Measurements from ENCODE around the gene BRI3.
"Not testable (repeated sequence)": the region's sequence is repeated elsewhere in the genome, so short reads cannot be mapped to it uniquely, and the experiment has no call there.

Gene BRI3

GRCh38 chr7:98314469-98314868 is 33.0 kb downstream of the BRI3 start:
- no peaks in the 10 kb centered on the region for H3K27me3 ChIP-seq (ENCODE audit: insufficient read depth, poor library complexity, severe bottlenecking)
- TF ChIP-seq GABPA (IDR thresholded peaks at IDR 0.05; ENCODE audit: low read depth) (no peak), CTCF (IDR thresholded peaks at IDR 0.05; ENCODE audit: insufficient read depth, low read length) (no peak), SPI1 (IDR thresholded peaks at IDR 0.05; ENCODE audit: borderline replicate concordance, low read depth) (no peak), POLR2AphosphoS5 (IDR thresholded peaks at IDR 0.05; ENCODE audit: low read depth) (no peak)
- TF ChIP-seq, protein P1, sequence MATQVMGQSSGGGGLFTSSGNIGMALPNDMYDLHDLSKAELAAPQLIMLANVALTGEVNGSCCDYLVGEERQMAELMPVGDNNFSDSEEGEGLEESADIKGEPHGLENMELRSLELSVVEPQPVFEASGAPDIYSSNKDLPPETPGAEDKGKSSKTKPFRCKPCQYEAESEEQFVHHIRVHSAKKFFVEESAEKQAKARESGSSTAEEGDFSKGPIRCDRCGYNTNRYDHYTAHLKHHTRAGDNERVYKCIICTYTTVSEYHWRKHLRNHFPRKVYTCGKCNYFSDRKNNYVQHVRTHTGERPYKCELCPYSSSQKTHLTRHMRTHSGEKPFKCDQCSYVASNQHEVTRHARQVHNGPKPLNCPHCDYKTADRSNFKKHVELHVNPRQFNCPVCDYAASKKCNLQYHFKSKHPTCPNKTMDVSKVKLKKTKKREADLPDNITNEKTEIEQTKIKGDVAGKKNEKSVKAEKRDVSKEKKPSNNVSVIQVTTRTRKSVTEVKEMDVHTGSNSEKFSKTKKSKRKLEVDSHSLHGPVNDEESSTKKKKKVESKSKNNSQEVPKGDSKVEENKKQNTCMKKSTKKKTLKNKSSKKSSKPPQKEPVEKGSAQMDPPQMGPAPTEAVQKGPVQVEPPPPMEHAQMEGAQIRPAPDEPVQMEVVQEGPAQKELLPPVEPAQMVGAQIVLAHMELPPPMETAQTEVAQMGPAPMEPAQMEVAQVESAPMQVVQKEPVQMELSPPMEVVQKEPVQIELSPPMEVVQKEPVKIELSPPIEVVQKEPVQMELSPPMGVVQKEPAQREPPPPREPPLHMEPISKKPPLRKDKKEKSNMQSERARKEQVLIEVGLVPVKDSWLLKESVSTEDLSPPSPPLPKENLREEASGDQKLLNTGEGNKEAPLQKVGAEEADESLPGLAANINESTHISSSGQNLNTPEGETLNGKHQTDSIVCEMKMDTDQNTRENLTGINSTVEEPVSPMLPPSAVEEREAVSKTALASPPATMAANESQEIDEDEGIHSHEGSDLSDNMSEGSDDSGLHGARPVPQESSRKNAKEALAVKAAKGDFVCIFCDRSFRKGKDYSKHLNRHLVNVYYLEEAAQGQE (IDR thresholded peaks at IDR 0.05; ENCODE audit: insufficient replicate concordance, low read depth): no peak
- H3K4me3 ChIP-seq (replicated peaks; ENCODE audit: insufficient read depth, low read length): no peak overlapping the region
- no peak for DNase-seq (ENCODE audit: low read depth in 1 of 2, low spot score in 1 of 2)
- H3K27ac ChIP-seq (replicated peaks): no peak overlapping the region

GRCh38 chr7:98315318-98315993 is 34.0 kb downstream of the BRI3 start:
- TF ChIP-seq SPI1 (IDR thresholded peaks at IDR 0.05; ENCODE audit: borderline replicate concordance, low read depth): peak; percentile 68
- no peak for TF ChIP-seq CTCF (IDR thresholded peaks at IDR 0.05; ENCODE audit: insufficient read depth, low read length)
- no peak for TF ChIP-seq POLR2AphosphoS5 (IDR thresholded peaks at IDR 0.05; ENCODE audit: low read depth)
- TF ChIP-seq GABPA (IDR thresholded peaks at IDR 0.05; ENCODE audit: low read depth): no peak
- TF ChIP-seq, protein P1 (IDR thresholded peaks at IDR 0.05; ENCODE audit: insufficient replicate concordance, low read depth): no peak
- H3K27ac ChIP-seq (replicated peaks): no peak overlapping the region
- peak in 1 of 2 experiments; percentile 37 for DNase-seq (ENCODE audit: low read depth in 1 of 2, low spot score in 1 of 2)
- H3K27me3 ChIP-seq (ENCODE audit: insufficient read depth, poor library complexity, severe bottlenecking): no peaks in the 10 kb centered on the region
- H3K4me3 ChIP-seq (replicated peaks; ENCODE audit: insufficient read depth, low read length): no peak overlapping the region

DNA sequence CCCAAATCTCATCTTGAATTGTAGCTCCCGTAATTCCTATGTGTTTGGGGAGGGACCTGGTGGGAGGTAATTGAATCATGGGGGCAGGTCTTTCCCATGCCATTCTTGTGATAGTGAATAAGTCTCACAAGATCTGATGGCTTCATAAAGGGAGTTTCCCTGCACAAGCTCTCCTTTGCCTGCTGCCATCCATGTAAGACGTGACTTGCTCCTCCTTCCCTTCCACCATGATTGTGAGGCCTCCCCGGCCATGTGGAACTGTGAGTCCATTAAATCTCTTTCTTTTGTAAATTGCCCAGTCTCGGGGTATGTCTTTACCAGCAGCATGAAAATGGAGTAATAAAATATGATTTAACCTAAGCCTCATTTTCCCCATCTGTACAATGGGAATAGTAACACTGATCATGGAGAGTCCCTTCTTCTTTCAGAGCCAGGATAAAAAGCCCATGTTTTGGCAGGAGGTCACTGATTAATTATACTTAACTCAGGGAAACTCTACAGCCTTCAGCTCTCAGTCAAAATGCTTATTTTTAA is 34.6 kb downstream of the BRI3 start:
- not testable (repeated sequence) for DNase-seq (ENCODE audit: low read depth in 1 of 2, low spot score in 1 of 2); H3K4me3 ChIP-seq (replicated peaks; ENCODE audit: insufficient read depth, low read length); H3K27me3 ChIP-seq (ENCODE audit: insufficient read depth, poor library complexity, severe bottlenecking); H3K27ac ChIP-seq (replicated peaks)

GRCh38 chr7:98317366-98318040 is 36.0 kb downstream of the BRI3 start:
- Histone ChIP-seq H3K4me3 (replicated peaks; ENCODE audit: insufficient read depth, low read length) (no peak overlapping the region), H3K27me3 (ENCODE audit: insufficient read depth, poor library complexity, severe bottlenecking) (no peaks in the 10 kb centered on the region), H3K27ac (replicated peaks) (no peak overlapping the region)
- TF ChIP-seq GABPA (IDR thresholded peaks at IDR 0.05; ENCODE audit: low read depth): no peak
- no peak for TF ChIP-seq CTCF (IDR thresholded peaks at IDR 0.05; ENCODE audit: insufficient read depth, low read length)
- TF ChIP-seq POLR2AphosphoS5 (IDR thresholded peaks at IDR 0.05; ENCODE audit: low read depth): no peak
- TF ChIP-seq, protein P1 (IDR thresholded peaks at IDR 0.05; ENCODE audit: insufficient replicate concordance, low read depth): no peak
- no peak for TF ChIP-seq SPI1 (IDR thresholded peaks at IDR 0.05; ENCODE audit: borderline replicate concordance, low read depth)
- DNase-seq (ENCODE audit: low read depth in 1 of 2, low spot score in 1 of 2): no peak

Measured in HL-60 (cell line).